ENCODE data around the gene MGRN1. TPM values are rescaled to one million over a fixed set of nuclear protein-coding genes. Genes with fewer than 3 reads are reported as not detected.

Gene MGRN1
- total RNA-seq, 3 donors from 2014 or later, result 72.3 to 80.2 (median 77.0) TPM

GRCh38 chr16:4667203-4667963 lies 42.8 kb downstream of the MGRN1 start:
- H3K9me3 ChIP-seq, result no peaks in the 10 kb centered on the region
- intact Hi-C loops (cut with DNase I, micrococcal nuclease), result no loop called here
- no peak for DNase-seq
- H3K4me3 ChIP-seq, result no peak overlapping the region
- H3K4me1 ChIP-seq (ENCODE audit: low read depth), result peaks cover 28% of the 10 kb centered on the region
- ATAC-seq, result no peak
- H3K36me3 ChIP-seq (ENCODE audit: low read depth), result peaks cover 3% of the 10 kb centered on the region
- TF ChIP-seq CTCF (IDR thresholded peaks at IDR 0.05), result no peak

GRCh38 chr16:4668313-4668960 lies 43.8 kb downstream of the MGRN1 start:
- Histone ChIP-seq H3K4me1 (ENCODE audit: low read depth) (peaks cover 24% of the 10 kb centered on the region), H3K9me3 (no peaks in the 10 kb centered on the region), H3K4me3 (no peak overlapping the region), H3K36me3 (ENCODE audit: low read depth) (peaks cover 3% of the 10 kb centered on the region)
- no peak for DNase-seq
- ATAC-seq, result no peak
- TF ChIP-seq CTCF (IDR thresholded peaks at IDR 0.05), result no peak
- intact Hi-C loops (cut with DNase I, micrococcal nuclease), result no loop called here

GRCh38 chr16:4673387-4674046 lies 48.9 kb downstream of the MGRN1 start:
- Histone ChIP-seq H3K4me3 (no peak overlapping the region), H3K4me1 (ENCODE audit: low read depth) (peaks cover 3% of the 10 kb centered on the region), H3K36me3 (ENCODE audit: low read depth) (no peaks in the 10 kb centered on the region), H3K9me3 (no peaks in the 10 kb centered on the region)
- ATAC-seq (no peak), DNase-seq (peak in 1 of 3 donors; percentile 50)
- no peak for TF ChIP-seq CTCF (IDR thresholded peaks at IDR 0.05)
- intact Hi-C loops (cut with DNase I, micrococcal nuclease), result no loop called here

GRCh38 chr16:4674926-4675530 lies 50.4 kb downstream of the MGRN1 start:
- TF ChIP-seq CTCF (IDR thresholded peaks at IDR 0.05), result no peak
- peaks cover 8% of the 10 kb centered on the region for H3K4me1 ChIP-seq (ENCODE audit: low read depth)
- no peaks in the 10 kb centered on the region for H3K9me3 ChIP-seq
- intact Hi-C loops (cut with DNase I, micrococcal nuclease), result no loop called here
- H3K4me3 ChIP-seq, result no peak overlapping the region
- no peak for DNase-seq
- no peaks in the 10 kb centered on the region for H3K36me3 ChIP-seq (ENCODE audit: low read depth)
- ATAC-seq, result no peak

GRCh38 chr16:4675864-4676786 lies 51.5 kb downstream of the MGRN1 start:
- Histone ChIP-seq H3K9me3 (no peaks in the 10 kb centered on the region), H3K4me1 (ENCODE audit: low read depth) (peaks cover 11% of the 10 kb centered on the region), H3K36me3 (ENCODE audit: low read depth) (no peaks in the 10 kb centered on the region), H3K4me3 (no peak overlapping the region)
- no peak for TF ChIP-seq CTCF (IDR thresholded peaks at IDR 0.05)
- peak in 1 of 3 donors; percentile 66 for DNase-seq
- peak; percentile 4 for ATAC-seq
- intact Hi-C loops (cut with DNase I, micrococcal nuclease), result no loop called here
